Vagina (tissue), 2 donors: ENCODE results near the gene GABBR1.

Source experiments
- POLR2AphosphoS5 ChIP-seq, 2 donors: sonication (generic); formaldehyde crosslinking; IDR thresholded peaks; one replicate each; pipeline ENCODE4 v1.9.0; 2017; ENCODE audit warnings: antibody characterized with exemption in 2 of 2, mild to moderate bottlenecking in 2 of 2, low read depth in 1 of 2; ENCODE audit not compliant: insufficient read depth in 1 of 2
- TF ChIP-seq, protein P1 (sequence below), 3 experiments: fragments of 450-650 bp in 2 of 3; fragments of 200-600 bp in 1 of 3; sonication (generic) in 1 of 3; IDR thresholded peaks; one replicate each; pipeline ENCODE4 v1.5.1; 2017 to 2019; ENCODE audit warnings: antibody characterized with exemption in 3 of 3, mild to moderate bottlenecking in 2 of 3, moderate library complexity in 2 of 3

DNA sequence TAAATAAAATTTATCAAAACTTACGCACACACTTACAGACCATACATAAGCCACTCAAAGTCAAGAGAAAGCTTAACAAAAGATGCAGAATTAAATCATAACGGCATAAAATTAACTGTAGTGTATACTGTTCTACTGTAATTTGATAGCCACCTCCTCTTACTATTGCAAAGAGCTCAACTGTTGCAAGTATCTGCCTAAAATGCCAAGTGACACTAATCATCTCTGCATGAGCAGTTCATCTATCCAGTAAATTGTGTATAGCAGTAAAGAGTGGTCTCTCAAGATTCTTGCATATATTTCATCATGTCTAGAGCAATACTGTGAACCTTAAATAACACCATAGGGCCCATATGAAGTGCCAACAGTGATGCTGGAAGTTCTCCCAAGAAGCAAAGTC is 35.8 kb downstream of the GABBR1 start:
- TF ChIP-seq, protein P1, sequence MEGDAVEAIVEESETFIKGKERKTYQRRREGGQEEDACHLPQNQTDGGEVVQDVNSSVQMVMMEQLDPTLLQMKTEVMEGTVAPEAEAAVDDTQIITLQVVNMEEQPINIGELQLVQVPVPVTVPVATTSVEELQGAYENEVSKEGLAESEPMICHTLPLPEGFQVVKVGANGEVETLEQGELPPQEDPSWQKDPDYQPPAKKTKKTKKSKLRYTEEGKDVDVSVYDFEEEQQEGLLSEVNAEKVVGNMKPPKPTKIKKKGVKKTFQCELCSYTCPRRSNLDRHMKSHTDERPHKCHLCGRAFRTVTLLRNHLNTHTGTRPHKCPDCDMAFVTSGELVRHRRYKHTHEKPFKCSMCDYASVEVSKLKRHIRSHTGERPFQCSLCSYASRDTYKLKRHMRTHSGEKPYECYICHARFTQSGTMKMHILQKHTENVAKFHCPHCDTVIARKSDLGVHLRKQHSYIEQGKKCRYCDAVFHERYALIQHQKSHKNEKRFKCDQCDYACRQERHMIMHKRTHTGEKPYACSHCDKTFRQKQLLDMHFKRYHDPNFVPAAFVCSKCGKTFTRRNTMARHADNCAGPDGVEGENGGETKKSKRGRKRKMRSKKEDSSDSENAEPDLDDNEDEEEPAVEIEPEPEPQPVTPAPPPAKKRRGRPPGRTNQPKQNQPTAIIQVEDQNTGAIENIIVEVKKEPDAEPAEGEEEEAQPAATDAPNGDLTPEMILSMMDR (IDR thresholded peaks at IDR 0.05), result no peak
- no peak for TF ChIP-seq POLR2AphosphoS5 (IDR thresholded peaks at IDR 0.05; ENCODE audit: insufficient read depth in 1 of 2, low read depth in 1 of 2)
